ENCODE measurements around the gene FRS3. TPM values are rescaled to one million over a fixed set of nuclear protein-coding genes. Genes with fewer than 3 reads are reported as not detected.

The FRS3 gene, protein sequence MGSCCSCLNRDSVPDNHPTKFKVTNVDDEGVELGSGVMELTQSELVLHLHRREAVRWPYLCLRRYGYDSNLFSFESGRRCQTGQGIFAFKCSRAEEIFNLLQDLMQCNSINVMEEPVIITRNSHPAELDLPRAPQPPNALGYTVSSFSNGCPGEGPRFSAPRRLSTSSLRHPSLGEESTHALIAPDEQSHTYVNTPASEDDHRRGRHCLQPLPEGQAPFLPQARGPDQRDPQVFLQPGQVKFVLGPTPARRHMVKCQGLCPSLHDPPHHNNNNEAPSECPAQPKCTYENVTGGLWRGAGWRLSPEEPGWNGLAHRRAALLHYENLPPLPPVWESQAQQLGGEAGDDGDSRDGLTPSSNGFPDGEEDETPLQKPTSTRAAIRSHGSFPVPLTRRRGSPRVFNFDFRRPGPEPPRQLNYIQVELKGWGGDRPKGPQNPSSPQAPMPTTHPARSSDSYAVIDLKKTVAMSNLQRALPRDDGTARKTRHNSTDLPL
- total RNA-seq: 0.83 and 0.85 TPM in 2 replicates

DNA sequence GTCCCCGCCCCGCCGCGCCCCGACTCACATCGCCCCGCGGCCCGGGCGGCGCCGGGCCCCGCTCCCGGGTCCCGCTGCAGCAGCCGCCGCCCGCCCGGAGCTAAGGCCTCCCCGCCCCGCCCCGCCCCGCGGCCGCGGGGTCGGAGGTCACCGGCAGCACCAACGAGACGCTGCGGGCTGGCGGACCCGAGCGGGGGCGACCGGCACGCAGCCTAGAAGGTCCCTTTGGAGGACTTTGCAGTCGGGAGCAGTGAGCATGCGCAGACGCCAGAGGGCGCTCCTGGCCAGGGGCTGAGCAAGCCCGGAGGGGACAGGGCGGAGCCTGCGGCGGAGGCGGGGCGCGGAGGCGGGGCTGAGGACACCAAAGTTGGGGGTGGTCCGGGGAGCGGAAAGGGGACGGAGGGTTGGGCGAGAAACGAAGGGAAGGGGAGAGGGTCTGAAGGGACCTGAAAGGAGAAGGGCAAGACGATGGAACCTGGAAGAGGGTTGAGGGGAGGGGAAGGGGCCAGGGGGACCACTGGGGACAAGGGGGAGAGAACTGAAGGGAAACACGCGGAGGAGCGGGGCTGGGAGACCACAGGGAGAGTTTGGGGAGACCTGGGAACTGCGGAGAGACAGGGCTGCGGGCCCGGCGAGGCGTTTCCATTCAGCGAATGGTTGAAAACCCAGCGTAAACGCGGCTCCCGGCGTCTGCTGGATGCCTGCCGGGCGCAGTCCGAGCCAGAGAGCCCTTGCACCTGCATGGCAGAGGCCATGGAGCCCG lies at the start of gene FRS3:
FRS3 (minus strand) TSS at position 113 of the 763 bp plus-strand sequence. CDS start 2,913 bp downstream, outside the sequence.

DNA sequence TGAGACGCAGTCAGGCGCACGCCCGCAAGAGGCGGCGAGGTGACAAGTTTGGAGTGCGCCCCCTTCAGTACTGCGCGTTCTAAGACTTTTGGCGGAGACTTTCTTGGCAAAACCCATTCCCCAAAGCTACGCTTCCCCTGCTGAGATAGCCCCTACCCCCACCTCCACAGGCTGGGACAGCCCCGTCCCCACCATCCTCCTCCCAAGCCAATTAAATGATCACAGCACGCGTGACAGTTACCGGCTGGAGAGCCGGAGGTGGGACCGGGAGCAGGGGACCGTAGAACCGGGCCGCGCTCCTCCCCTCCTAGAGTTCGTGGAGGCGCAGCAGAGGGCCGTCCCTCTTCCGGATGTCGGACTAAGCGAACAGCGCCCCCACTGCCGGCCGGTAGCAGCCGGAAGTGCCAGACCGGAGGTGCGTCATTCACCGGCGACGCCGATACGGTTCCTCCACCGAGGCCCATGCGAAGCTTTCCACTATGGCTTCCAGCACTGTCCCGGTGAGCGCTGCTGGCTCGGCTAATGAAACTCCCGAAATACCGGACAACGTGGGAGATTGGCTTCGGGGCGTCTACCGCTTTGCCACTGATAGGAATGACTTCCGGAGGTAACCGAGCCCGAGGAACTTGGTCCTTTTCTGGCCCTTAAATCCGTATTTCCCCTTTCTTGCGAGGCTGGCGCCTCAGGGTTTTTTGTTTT lies 7.7 kb upstream of the FRS3 start, which contains the start of gene TOMM6:
TOMM6 (plus strand) TSS at position 476 of the 699 bp plus-strand sequence; CDS start at position 480, 4 bp downstream.

DNA sequence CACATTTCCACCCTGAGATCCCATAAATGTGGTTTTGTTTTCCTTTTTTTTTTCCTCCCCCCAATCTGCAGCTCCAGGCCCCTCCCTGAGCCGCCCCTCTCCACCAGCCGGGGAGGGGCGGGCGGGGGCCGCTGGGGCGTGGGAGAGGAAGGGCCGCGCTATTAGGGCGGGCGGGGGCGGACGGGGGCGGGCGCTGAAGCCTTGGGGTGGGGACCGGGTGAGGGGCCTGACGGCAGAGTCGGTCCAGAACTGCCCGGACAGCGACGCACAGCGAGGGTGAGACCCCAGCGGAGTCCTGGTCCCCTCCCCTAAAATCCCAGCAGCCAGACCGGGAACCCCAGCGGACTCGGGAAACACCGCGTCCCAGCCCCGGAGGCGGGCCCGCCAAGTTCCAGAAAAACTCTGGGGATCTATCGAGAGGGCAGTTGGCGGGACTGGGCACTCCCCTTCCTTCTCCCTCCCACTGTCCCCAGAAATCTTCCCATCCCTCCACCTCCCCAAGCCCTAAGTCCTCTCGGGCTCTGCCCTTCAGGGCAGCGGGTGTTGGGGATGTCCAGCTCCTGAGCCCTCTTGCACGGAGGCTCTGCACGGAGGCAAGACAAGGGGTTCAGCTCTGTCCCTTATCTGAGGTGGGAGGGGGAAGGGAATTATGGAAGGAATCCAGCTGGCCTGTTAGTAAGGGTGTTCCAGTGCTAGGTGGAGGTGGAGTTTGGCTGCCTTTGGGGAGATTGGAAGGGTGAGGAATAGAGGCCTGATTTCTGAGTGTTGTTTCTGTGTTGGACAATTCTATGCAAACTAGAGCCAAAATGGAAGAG lies 1.1 kb upstream of the FRS3 start, which contains the start of gene PRICKLE4:
PRICKLE4 (plus strand) TSS at position 232 of the 815 bp plus-strand sequence. CDS start 2,692 bp downstream, outside the sequence.

DNA sequence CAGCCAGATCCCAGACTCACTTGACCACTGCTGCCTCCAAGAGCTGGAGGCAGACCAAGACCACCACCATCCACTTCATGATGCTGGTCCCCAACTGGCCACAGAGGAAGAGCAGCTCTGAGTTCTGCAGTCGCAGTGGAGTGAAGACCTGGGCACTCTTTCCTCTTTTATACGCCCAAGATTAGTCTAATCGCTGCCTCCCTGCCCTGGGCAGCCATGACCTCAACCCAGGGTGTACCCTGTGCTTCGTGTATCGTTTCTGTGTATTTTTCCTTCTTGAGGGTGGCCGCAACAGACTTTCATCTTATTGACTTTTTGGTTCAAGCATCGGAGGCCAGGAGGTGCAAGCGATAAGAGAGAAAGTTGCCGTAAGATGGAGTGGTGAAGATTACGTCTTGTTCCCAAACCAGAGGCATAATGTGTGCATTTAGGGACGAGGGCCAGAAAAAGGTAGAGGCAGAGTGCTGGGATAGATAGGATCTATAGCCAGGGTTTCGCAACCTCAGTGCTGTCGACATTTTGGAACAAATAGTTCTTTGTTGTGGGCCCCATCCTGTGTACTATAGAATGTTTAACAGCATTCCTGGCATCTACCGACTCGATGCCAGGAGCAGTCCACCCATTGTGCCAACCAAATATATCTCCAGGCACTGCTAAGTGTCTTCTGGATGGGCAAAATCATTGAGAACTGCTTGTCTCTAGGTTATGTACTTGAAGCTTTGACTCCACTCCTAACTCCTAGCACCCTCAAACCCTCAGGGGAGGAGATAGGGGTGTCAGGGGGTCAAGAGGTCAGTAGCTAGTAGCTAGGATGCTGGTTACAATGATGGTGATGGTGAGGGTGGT lies 32.2 kb downstream of the FRS3 start, which contains the start of gene PGC:
PGC (minus strand) TSS at position 142 of the 846 bp plus-strand sequence; CDS start at position 79, 63 bp downstream.

DNA sequence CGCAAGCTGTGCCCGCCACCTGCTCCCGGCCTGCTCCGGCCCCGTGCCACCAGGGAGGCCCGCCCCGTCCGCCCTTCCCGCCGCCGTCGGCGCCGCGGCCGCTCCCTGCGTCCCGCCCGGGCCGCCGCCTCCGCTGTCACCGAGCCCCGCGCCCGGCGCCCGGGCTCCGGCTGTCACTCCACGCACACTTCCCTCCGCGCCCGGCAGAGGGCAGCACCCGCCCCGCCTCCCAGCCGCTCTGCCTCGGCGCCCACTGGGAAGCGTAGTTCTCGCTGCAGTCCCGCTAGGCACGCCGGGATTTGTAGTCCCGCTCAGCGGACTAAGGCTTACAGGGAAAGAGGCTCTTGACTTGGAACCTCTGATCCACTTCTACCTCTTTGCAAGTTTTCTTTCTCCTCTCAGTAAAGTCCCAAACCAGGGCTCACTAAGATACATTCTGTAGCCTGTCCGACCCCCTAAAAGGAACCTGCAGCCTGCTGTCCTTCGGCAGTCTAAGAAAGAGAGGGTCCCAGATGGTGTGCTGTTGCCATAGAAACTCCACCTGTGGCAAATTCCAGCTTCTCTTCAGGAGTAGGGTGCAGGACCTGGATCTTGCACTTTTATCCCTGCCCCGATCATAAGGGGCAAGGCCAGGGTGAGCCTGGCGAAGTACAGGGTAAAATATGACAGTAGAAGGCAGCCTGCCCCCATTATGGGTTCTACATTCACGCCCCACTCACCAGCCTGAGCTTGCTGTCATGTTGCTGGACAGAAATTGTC lies 44.1 kb downstream of the FRS3 start, which contains the start of gene TFEB:
TFEB (minus strand) TSS at position 182 of the 759 bp plus-strand sequence. CDS start 44,395 bp downstream, outside the sequence.

Other genes starting within 250 kb of the FRS3 start
- 1.3 and 2.0 TPM in 2 replicates for gene FOXP4, start 233.5 kb downstream of the FRS3 start, total RNA-seq
- gene MDFI, start 141.4 kb downstream of the FRS3 start, total RNA-seq: 0.55 TPM in 1 of 2 replicates, not detected in the other
- gene TFEB, start 44.3 kb downstream of the FRS3 start, total RNA-seq: 1.8 and 2.6 TPM in 2 replicates
- gene PGC, start 32.5 kb downstream of the FRS3 start, total RNA-seq: not detected in 2 replicates
- not detected in 2 replicates for gene PRICKLE4, start 882 bp upstream of the FRS3 start, total RNA-seq
- 49.6 and 59.4 TPM in 2 replicates for gene TOMM6, start 7.8 kb upstream of the FRS3 start, total RNA-seq
- 2.0 and 2.4 TPM in 2 replicates for gene USP49, start 115.5 kb upstream of the FRS3 start, total RNA-seq
- gene MED20, start 141.2 kb upstream of the FRS3 start, total RNA-seq: 24.1 and 26.0 TPM in 2 replicates
- gene BYSL, start 141.6 kb upstream of the FRS3 start, total RNA-seq: 13.1 and 13.6 TPM in 2 replicates
- gene CCND3, start 161.9 kb upstream of the FRS3 start, total RNA-seq: 14.0 and 17.2 TPM in 2 replicates